ENCODE data around the gene HIP1R. TPM values are rescaled to one million over a fixed set of nuclear protein-coding genes. Genes with fewer than 3 reads are reported as not detected.

HIP1R gene
- polyA plus RNA-seq, 1 of the 3 experiments (the other 2 are of a cell fraction) = 20.6 TPM

GRCh38 chr12:122845041-122845864 is 10.0 kb downstream of the HIP1R start:
- WGBS (ENCODE audit: low lambda C conversion rate) = 86% methylated on average over 18 of the region's 30 CpGs

More at GRCh38 chr12:122845041-122845864, 10.0 kb downstream of the HIP1R start:
- Histone ChIP-seq H3K9me2 (no peaks in the 10 kb centered on the region), H3K4me3 (ENCODE audit: low read depth in 2 of 2, low read length in 1 of 2) (no peak overlapping the region), H3F3A (replicated peaks; ENCODE audit: insufficient read depth) (peaks cover 16% of the 10 kb centered on the region), H3K36me3 (replicated peaks in 1 of 2; ENCODE audit: control insufficient read depth in 1 of 2, insufficient read depth in 2 of 2, low read length in 1 of 2) (no peaks in the 10 kb centered on the region), H3K27me3 (ENCODE audit: insufficient read depth) (no peaks in the 10 kb centered on the region), H4K20me1 (ENCODE audit: insufficient read depth) (no peaks in the 10 kb centered on the region), H3K9me3 (no peaks in the 10 kb centered on the region), H2AFZ (ENCODE audit: low read depth) (no peak overlapping the region), H3K9ac (no peak overlapping the region), H3K27ac (ENCODE audit: low read depth in 2 of 2, low read length in 1 of 2) (peak overlapping the region in 1 of 2 experiments; percentile 54; a peak in 2 of 4 replicates), H3K4me1 (ENCODE audit: control insufficient read depth in 1 of 2, insufficient read depth in 2 of 2, low read depth in 1 of 2, low read length in 1 of 2) (peaks cover 11 to 59% of the 10 kb centered on the region in 2 experiments; a peak in 3 of 4 replicates), H3K4me2 (no peak overlapping the region), H3K79me2 (ENCODE audit: insufficient read depth) (no peaks in the 10 kb centered on the region; the same call in 1 of the 2 replicates)
- ChIA-PET POLR2A (interaction anchor here (0.7 to 0.9 kb wide), 2 partner anchors 11 to 88 kb away, joined by 3 read pairs; no protein-coding TSS in a partner anchor), CTCF (interaction anchor here (0.9 to 6.5 kb wide), 7 partner anchors 9 to 393 kb away, joined by 3 to 45 read pairs (median 4); no protein-coding TSS in a partner anchor)
- TF ChIP-seq FOSL2 (IDR thresholded peaks at IDR 0.05; ENCODE audit: borderline replicate concordance, low read depth) (no peak), JUND (IDR thresholded peaks at IDR 0.05) (no peak), EP300 (IDR thresholded peaks at IDR 0.05; ENCODE audit: borderline replicate concordance in 1 of 2, low read depth in 1 of 2, low read length in 1 of 2) (no peak), REST (IDR thresholded peaks at IDR 0.05; ENCODE audit: low read depth, low read length) (no peak), POLR2AphosphoS5 (IDR thresholded peaks at IDR 0.05; ENCODE audit: low read depth, low read length) (no peak), RCOR1 (IDR thresholded peaks at IDR 0.05; ENCODE audit: low read length) (no peak), FOXM1 (IDR thresholded peaks at IDR 0.05; ENCODE audit: low read depth) (no peak), ELF1 (IDR thresholded peaks at IDR 0.05) (no peak), MAX (IDR thresholded peaks at IDR 0.05; ENCODE audit: low read depth) (no peak), TAF1 (IDR thresholded peaks at IDR 0.05; ENCODE audit: borderline replicate concordance, low read depth, low read length) (no peak), USF1 (IDR thresholded peaks at IDR 0.05; ENCODE audit: borderline replicate concordance, low read depth) (no peak), TCF12 (IDR thresholded peaks at IDR 0.05) (no peak), YY1 (IDR thresholded peaks at IDR 0.05; ENCODE audit: low read depth) (no peak), CHD2 (IDR thresholded peaks at IDR 0.05; ENCODE audit: low read length, partially characterized antibody) (no peak), IRF3 (IDR thresholded peaks at IDR 0.05; ENCODE audit: low read depth, low read length) (no peak), TEAD4 (IDR thresholded peaks at IDR 0.05; ENCODE audit: borderline replicate concordance, insufficient read depth) (no peak), MEF2A (IDR thresholded peaks at IDR 0.05; ENCODE audit: borderline replicate concordance, low read depth) (no peak)
- TF ChIP-seq, protein P1, sequence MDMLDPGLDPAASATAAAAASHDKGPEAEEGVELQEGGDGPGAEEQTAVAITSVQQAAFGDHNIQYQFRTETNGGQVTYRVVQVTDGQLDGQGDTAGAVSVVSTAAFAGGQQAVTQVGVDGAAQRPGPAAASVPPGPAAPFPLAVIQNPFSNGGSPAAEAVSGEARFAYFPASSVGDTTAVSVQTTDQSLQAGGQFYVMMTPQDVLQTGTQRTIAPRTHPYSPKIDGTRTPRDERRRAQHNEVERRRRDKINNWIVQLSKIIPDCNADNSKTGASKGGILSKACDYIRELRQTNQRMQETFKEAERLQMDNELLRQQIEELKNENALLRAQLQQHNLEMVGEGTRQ (IDR thresholded peaks at IDR 0.05; ENCODE audit: borderline replicate concordance, low read depth, low read length) = no peak
- TF ChIP-seq, protein P2, sequence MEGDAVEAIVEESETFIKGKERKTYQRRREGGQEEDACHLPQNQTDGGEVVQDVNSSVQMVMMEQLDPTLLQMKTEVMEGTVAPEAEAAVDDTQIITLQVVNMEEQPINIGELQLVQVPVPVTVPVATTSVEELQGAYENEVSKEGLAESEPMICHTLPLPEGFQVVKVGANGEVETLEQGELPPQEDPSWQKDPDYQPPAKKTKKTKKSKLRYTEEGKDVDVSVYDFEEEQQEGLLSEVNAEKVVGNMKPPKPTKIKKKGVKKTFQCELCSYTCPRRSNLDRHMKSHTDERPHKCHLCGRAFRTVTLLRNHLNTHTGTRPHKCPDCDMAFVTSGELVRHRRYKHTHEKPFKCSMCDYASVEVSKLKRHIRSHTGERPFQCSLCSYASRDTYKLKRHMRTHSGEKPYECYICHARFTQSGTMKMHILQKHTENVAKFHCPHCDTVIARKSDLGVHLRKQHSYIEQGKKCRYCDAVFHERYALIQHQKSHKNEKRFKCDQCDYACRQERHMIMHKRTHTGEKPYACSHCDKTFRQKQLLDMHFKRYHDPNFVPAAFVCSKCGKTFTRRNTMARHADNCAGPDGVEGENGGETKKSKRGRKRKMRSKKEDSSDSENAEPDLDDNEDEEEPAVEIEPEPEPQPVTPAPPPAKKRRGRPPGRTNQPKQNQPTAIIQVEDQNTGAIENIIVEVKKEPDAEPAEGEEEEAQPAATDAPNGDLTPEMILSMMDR (IDR thresholded peaks at IDR 0.05) = no peak
- DNase-seq = peak; percentile 49
